T-helper 22 cell (primary cell): ENCODE data around the gene MTERF4.

Source experiments
- DNase-seq: peaks from one replicate; pipeline ENCODE4 v3.0.0-alpha.2; 2020; ENCODE audit warnings: low read depth

MTERF4 gene

GRCh38 chr2:241102239-241102803, at the start of gene MTERF4:
Gene MTERF4 (minus strand): TSS chr2:241102287. CDS start chr2:241102273, 14 bp downstream.
- peak; percentile 78 for DNase-seq

- no peak for DNase-seq
These were observed 48.8 kb upstream of the MTERF4 start for GRCh38 chr2:241150660-241151530.

GRCh38 chr2:241149925-241150659, 48.0 kb upstream of the MTERF4 start, which contains the start of gene PPP1R7:
Gene PPP1R7 (plus strand): TSS chr2:241150467. CDS start chr2:241150496, 29 bp downstream.
- peak; percentile 94 for DNase-seq

- DNase-seq: no peak
These were observed 47.5 kb upstream of the MTERF4 start for GRCh38 chr2:241149675-241149924.

- DNase-seq: peak; percentile 92
These were observed 47.0 kb upstream of the MTERF4 start, which contains the start of gene PASK for GRCh38 chr2:241148891-241149674. Gene PASK (minus strand): TSS chr2:241149472. CDS start chr2:241143032, 6,440 bp downstream.

GRCh38 chr2:241148239-241148638, 46.2 kb upstream of the MTERF4 start:
- DNase-seq: no peak

GRCh38 chr2:241147336-241147735, 45.2 kb upstream of the MTERF4 start:
- DNase-seq: no peak

GRCh38 chr2:241146286-241146685, 44.2 kb upstream of the MTERF4 start:
- DNase-seq: no peak

GRCh38 chr2:241142593-241142992, 40.5 kb upstream of the MTERF4 start:
- DNase-seq: no peak

- no peak for DNase-seq
These were observed 40.0 kb upstream of the MTERF4 start for GRCh38 chr2:241142063-241142462.

GRCh38 chr2:241141214-241141770, 39.2 kb upstream of the MTERF4 start:
- no peak for DNase-seq

- DNase-seq: no peak
These were observed 38.4 kb upstream of the MTERF4 start for GRCh38 chr2:241140445-241140840.

- DNase-seq: no peak
These were observed 37.7 kb upstream of the MTERF4 start for GRCh38 chr2:241139531-241140444.

GRCh38 chr2:241138471-241138870, 36.4 kb upstream of the MTERF4 start:
- DNase-seq: no peak

GRCh38 chr2:241137276-241138190, 35.4 kb upstream of the MTERF4 start:
- DNase-seq: no peak

GRCh38 chr2:241136661-241137260, 34.7 kb upstream of the MTERF4 start:
- no peak for DNase-seq

GRCh38 chr2:241136191-241136590, 34.1 kb upstream of the MTERF4 start:
- no peak for DNase-seq

GRCh38 chr2:241135737-241136136, 33.6 kb upstream of the MTERF4 start:
- no peak for DNase-seq

- no peak for DNase-seq
These were observed 32.6 kb upstream of the MTERF4 start for GRCh38 chr2:241134711-241135110.
